Breast epithelium (tissue), 4 donors: ENCODE data around the gene CHP1. TPM values are rescaled to one million over a fixed set of nuclear protein-coding genes. Genes with fewer than 3 reads are reported as not detected.

Experiments
- DNase-seq, 2 donors: peaks; one replicate each; pipeline ENCODE4 v3.0.0-alpha.2; 2019; ENCODE audit warnings: low spot score in 2 of 2
- H3K27ac ChIP-seq, 2 donors: fragments of 200-600 bp; sonication (generic) in 1 of 2; one replicate each; pipeline ENCODE4 v1.5.1; 2016 to 2019; ENCODE audit warnings: mild to moderate bottlenecking in 1 of 2
- H3K27me3 ChIP-seq, 2 donors: fragments of 200-600 bp; sonication (generic) in 1 of 2; one replicate each; pipeline versions ENCODE4 v1.5.1 to v1.6.0; 2017 to 2019; ENCODE audit warnings: control low read depth in 1 of 2, mild to moderate bottlenecking in 1 of 2
- H3K36me3 ChIP-seq: fragments of 200-600 bp; one replicate; pipeline ENCODE4 v1.5.1; 2019
- H3K4me1 ChIP-seq, 2 donors: fragments of 200-600 bp; sonication (generic); one replicate each; pipeline ENCODE4 v1.5.1; 2016 to 2019; ENCODE audit warnings: control low read depth in 1 of 2
- H3K4me3 ChIP-seq, 3 donors: fragments of 200-600 bp; sonication (generic); 1 replicate in 2 of 3; 2 replicates in 1 of 3; pipeline ENCODE4 v1.5.1; 2016 to 2019; ENCODE audit warnings: mild to moderate bottlenecking in 3 of 3, moderate library complexity in 2 of 3
- H3K9me3 ChIP-seq, 2 donors: fragments of 200-600 bp; sonication (generic) in 1 of 2; one replicate each; pipeline ENCODE4 v1.5.1; 2016 to 2019; ENCODE audit warnings: control low read depth in 1 of 2
- CTCF ChIP-seq, 3 donors: fragments of 450-650 bp; IDR thresholded peaks; one replicate each; pipeline ENCODE4 v1.5.1; 2016 to 2017; ENCODE audit warnings: antibody characterized with exemption in 3 of 3, mild to moderate bottlenecking in 3 of 3, moderate library complexity in 3 of 3
- POLR2A ChIP-seq: fragments of 450-650 bp; IDR thresholded peaks from one replicate; pipeline ENCODE4 v1.6.1; 2016; ENCODE audit warnings: antibody characterized with exemption, mild to moderate bottlenecking, moderate library complexity
- POLR2AphosphoS5 ChIP-seq, 3 donors: sonication (generic); formaldehyde crosslinking; IDR thresholded peaks; one replicate each; pipeline ENCODE4 v1.6.1; 2017; ENCODE audit warnings: antibody characterized with exemption in 3 of 3
- intact Hi-C: fragments of 100-400 bp; cut with DNase I; formaldehyde crosslinking; loops from one replicate; pipeline ENCODE4 v1.15.1; 2023; ENCODE audit warnings: low total_unique reads
- total RNA-seq, 3 donors: library from RNA; depleted of rRNA; stranded (reverse); fragments of >200 nt; gene quantifications; one replicate each; pipeline ENCODE4 v1.1.0, GENCODE V29; 2016

The CHP1 gene
- total RNA-seq = 100 to 1,000 TPM; 107 to 290 (median 120) TPM

- intact Hi-C loops = no loop called here
- peak within 1 kb of the TSS; percentile 95 to 96 for H3K27ac ChIP-seq
- peak; percentile 67 to 86 (median 82) for TF ChIP-seq POLR2AphosphoS5 (IDR thresholded peaks at IDR 0.05)
- TF ChIP-seq POLR2A = peak; percentile 36
- peak; percentile 86 to 95 (median 93) for TF ChIP-seq CTCF (IDR thresholded peaks at IDR 0.05)
- H3K4me1 ChIP-seq = no peaks in the 10 kb centered on the region
- H3K27me3 ChIP-seq = no peaks in the 10 kb centered on the region
- H3K4me3 ChIP-seq = peak within 1 kb of the TSS; percentile 67 to 96 (median 73)
- H3K36me3 ChIP-seq = no peaks in the 10 kb centered on the region
- no peaks in the 10 kb centered on the region for H3K9me3 ChIP-seq
- peak; percentile 96 to 97 for DNase-seq
Measured at GRCh38 chr15:41230650-41231421, at the start of gene CHP1, which contains the start of gene EXD1. CHP1 (plus strand) TSS chr15:41231268; CDS start chr15:41231383, 115 bp downstream. EXD1 (minus strand) TSS chr15:41230757; CDS start chr15:41226575, 4,182 bp downstream.

DNA sequence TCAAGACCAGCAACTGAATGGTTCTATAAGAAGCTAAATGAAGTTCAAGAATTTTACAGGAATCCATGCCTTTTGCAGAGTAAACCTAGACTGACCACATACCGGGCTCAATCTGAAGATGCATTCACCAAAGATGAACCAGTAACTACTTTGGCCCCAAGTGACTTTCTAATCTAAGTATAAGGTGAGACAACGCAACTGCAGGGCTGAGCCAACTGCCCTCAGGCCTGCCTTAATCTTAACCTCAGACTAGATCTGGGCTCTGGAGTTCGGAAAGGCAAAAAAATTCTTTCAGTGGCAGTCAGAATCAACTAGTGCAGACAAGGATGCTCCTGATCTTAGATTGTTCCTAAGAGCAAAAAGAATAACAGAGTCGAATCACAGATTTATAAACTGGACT lies 48.8 kb upstream of the CHP1 start:
- TF ChIP-seq POLR2A (no peak), POLR2AphosphoS5 (IDR thresholded peaks at IDR 0.05) (no peak), CTCF (IDR thresholded peaks at IDR 0.05) (no peak)
- Histone ChIP-seq H3K4me1 (no peaks in the 10 kb centered on the region), H3K27ac (no peak overlapping the region), H3K4me3 (no peak overlapping the region), H3K27me3 (no peaks in the 10 kb centered on the region), H3K9me3 (no peaks in the 10 kb centered on the region), H3K36me3 (no peaks in the 10 kb centered on the region)
- intact Hi-C loops = no loop called here
- DNase-seq = no peak

- no peak for DNase-seq
- H3K27ac ChIP-seq = no peak overlapping the region
- H3K9me3 ChIP-seq = no peaks in the 10 kb centered on the region
- intact Hi-C loops = no loop called here
- H3K4me3 ChIP-seq = no peak overlapping the region
- H3K36me3 ChIP-seq = no peaks in the 10 kb centered on the region
- H3K27me3 ChIP-seq = no peaks in the 10 kb centered on the region
- H3K4me1 ChIP-seq = no peaks in the 10 kb centered on the region
- TF ChIP-seq CTCF (IDR thresholded peaks at IDR 0.05) (no peak), POLR2AphosphoS5 (IDR thresholded peaks at IDR 0.05) (no peak), POLR2A (no peak)
Measured at GRCh38 chr15:41183581-41183980, 47.5 kb upstream of the CHP1 start.

GRCh38 chr15:41194444-41194843 lies 36.6 kb upstream of the CHP1 start:
- Histone ChIP-seq H3K4me3 (no peak overlapping the region), H3K27ac (no peak overlapping the region), H3K27me3 (no peaks in the 10 kb centered on the region), H3K4me1 (no peaks in the 10 kb centered on the region), H3K36me3 (no peaks in the 10 kb centered on the region), H3K9me3 (no peaks in the 10 kb centered on the region)
- TF ChIP-seq POLR2A = no peak
- intact Hi-C loops = no loop called here
- no peak for DNase-seq

DNA sequence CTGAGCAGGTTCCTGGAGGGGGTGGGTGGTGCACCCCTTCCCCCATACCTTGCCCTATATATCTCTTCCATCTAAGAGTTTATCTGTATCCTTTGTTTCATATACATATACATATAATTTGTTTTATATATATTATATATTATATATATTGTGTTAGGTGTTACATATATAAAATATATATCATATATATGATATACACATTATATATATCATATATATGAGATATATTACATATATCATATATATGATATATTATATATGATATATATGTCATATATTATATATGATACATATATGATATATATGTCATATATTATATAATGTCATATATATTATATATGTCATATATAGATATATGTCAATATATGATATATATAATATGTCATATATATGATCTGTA lies 31.6 kb upstream of the CHP1 start:
- DNase-seq = no peak
- Histone ChIP-seq H3K9me3 (no peaks in the 10 kb centered on the region), H3K36me3 (no peaks in the 10 kb centered on the region), H3K27me3 (no peaks in the 10 kb centered on the region), H3K4me1 (no peaks in the 10 kb centered on the region), H3K27ac (no peak overlapping the region), H3K4me3 (no peak overlapping the region)
- TF ChIP-seq CTCF (IDR thresholded peaks at IDR 0.05) = no peak
- TF ChIP-seq POLR2A = no peak
- TF ChIP-seq POLR2AphosphoS5 (IDR thresholded peaks at IDR 0.05) = no peak
- intact Hi-C loops = no loop called here
